CD4-positive, alpha-beta T cell treated with Interferon gamma for 1 hour (primary cell): ENCODE data around the gene SIPA1L3.

Experiments
- DNase-seq: peaks from one replicate; pipeline ENCODE4 v3.0.0-alpha.2; 2020

The SIPA1L3 gene

DNA sequence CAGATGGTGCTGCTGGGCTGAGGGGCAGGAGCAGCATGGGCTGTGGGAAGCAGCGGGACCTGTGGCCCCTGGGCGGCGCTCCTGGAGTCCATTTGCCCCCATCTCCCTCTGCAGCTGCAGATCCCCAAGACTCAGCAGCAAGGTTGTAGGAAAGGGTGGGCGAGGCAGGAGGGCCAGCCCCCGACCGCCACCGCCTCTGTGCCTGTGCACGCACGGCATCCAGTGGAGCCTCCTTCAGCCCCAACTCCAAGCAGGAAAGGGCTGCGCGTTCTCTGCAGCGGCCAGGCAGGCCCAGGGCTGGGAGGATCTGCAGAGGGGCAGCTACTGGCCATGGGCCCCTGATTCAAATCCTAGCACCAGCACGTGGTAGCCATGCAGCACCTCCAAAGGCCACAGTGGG, 296.2 kb downstream of the SIPA1L3 start:
- DNase-seq = no peak

DNA sequence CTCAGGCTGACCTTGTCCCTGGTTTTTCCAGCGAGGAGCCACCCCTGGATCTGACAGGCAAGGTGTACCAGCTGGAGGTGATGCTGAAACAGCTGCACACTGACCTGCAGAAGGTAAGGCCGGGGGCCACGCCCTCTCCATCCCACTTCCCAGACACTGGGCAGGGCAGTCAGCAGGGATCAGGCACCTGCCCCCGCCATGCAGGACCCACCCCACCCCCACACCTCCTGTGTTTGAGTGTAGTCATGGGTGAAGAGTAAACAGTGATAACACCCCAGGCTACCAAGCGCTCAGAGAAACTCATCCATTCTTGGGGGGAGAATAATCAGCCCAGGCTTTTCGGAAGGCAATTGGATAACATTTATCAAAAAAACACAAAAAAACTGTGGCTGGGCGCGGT, 297.1 kb downstream of the SIPA1L3 start:
- no peak for DNase-seq

DNA sequence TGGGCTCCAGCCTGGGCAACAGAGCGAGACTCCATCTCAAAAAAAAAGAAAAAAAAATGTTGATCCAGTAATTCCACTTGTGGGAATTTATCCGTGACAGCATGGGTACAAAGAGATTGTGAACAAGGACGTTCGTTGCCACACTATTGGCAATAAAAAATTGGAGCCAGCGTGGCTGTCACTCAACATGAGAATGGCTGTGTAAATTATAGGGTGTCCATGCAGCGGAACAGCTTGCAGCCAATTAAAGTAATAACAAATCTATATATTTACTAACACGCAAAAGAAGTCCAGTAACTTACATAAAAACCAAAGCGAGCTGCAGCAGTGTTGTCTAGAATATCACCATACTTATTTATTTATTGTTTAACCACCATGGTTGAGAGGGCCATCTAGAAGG, 297.7 kb downstream of the SIPA1L3 start:
- DNase-seq = no peak

DNA sequence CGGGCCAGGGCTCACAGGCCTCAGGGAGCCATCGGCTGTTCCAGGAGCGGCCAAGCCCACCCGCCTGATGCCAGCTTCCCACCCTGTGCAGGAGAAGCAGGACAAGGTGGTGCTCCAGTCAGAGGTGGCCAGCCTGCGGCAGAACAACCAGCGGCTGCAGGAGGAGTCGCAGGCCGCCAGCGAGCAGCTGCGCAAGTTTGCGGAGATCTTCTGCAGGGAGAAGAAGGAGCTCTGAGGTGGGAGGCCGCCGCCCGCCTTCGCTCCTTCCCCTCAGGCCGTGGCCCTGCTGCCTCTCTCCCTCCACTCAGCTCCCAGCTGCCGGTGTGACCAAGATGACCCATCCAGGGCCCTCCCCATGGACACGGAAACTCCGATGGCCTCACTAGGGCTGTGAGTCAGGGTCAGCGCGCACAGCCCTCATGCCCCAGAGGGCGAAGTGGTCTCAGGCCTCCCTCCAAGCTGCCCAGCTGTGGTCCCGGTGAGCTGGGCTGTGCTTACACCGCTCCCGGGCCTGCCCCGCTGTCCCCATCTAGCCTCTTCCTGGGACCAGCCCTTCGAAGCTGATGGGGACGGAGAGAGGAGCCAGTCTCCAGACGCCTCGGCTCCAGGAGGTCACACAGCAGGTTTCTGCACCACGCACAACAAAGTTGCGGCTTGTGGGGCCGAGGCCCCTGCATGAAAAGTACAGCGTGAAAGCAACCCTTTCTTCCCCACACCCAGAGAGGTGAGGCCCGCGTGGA, 299.2 kb downstream of the SIPA1L3 start:
- DNase-seq = no peak

DNA sequence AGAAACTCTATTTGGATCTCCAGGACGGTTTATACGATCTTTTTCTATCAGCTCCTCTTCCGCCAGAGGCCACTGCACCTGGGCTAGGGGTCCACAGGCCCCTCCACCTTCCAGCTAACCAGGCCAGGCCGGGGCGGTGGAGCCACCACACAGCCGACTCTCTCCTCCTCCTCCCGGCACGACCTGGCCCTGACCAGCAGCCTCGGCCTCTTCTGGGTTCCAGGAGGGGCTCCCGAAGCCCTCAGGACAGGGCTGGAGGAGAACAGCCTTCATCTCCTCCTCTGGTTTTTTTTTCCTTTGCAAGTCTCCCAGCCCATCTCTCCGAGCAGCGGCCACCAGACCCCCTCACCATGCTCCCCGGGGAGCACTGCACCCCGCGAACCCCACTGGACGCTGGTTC, 299.9 kb downstream of the SIPA1L3 start:
- no peak for DNase-seq

DNA sequence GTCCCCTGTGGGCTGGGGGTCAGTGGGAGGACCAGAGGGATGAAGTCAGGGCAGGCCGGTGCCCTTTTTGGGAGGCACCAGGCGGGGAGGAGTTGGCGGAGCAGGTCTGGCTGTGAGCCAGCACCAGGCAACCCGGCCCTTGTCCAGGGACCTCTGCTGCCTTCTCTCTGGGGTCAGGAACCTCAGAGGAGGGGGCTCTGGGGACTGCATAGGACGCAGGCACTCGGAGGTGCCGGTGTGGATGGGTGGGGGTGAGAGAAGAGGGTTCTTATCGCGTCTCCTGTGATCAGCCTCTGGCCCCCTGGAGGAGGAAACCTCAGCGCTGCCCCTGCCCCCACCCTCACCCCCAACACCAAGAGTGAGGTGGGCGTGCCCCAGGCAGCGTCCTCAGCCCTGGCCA, 300.5 kb downstream of the SIPA1L3 start:
- DNase-seq = no peak

DNA sequence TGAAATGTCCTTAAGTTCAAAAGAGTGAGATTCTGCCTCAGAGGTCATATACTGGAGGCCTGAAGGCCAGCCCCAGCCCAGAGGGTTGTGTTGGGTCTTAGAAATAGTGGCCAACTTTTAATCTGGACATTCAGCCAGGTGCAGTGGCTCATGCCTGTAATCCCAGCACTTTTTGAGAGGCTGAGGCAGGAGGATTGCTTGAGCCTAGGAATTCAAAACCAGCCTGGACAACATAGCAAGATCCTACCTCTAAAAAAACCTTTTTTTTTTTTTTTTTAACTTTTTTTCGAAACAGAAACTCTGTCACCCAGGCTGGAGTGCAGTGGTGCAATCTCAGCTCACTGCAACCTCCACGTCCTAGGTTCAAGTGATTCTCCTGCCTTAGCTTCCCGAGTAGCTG, 301.6 kb downstream of the SIPA1L3 start:
- DNase-seq = no peak

DNA sequence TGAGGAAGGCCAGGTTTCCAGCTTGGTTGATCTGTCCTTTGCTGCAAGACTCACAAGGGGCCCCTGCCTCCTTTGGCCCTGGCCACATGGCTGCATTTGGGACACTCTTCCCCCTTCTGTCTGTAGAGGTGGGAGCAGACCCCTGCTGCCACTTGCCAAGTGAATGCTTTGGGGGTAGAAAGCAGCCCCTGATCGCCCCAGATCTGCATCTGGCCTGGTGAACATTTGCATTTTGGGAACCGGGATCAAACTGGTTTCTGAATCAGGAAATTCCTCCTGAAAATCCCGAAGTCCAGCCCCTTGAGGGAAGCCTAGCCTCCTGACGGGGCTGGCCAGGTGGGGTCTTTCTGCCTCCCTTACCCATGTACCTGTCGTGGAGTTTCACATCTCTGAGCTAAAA, 302.1 kb downstream of the SIPA1L3 start:
- DNase-seq = no peak

DNA sequence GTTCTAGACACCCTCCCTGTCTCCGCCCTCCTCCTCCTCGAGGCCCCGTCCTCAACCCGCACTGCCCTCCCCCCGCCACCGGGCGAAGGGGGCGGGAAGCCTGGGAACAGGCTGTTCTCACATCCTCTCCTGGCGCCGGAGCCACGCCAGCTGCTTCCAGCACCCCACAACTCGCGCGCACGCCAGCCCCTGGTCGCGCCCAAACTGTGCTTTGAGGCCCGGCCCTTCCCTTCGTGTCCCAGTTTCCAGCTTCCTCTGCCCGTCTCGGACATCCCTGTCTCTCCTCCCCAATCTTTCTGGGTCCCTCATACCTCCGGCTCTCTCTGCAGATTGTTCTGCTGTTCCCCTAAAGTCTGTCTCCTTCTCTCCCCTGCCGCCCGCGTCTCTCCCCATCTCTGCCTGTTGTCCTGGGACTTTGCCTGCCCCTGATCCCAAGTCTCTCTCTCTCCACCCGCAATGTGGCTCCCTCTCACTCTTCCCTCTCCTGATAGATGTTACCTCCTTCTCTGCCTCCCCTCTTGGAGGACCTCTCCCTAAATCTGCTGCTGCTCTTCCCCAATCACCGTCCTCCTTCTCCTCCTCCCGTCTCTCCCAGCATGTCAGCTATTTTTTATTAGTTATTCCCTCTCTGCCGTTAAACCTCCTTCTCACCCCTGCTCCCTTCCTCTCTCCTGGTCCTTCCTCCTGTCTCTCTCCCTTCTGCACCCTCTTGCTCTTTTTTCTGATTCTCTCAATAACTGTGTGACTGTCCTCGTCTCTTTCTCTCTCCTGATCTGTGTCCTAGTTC, 302.9 kb downstream of the SIPA1L3 start:
- DNase-seq = no peak

DNA sequence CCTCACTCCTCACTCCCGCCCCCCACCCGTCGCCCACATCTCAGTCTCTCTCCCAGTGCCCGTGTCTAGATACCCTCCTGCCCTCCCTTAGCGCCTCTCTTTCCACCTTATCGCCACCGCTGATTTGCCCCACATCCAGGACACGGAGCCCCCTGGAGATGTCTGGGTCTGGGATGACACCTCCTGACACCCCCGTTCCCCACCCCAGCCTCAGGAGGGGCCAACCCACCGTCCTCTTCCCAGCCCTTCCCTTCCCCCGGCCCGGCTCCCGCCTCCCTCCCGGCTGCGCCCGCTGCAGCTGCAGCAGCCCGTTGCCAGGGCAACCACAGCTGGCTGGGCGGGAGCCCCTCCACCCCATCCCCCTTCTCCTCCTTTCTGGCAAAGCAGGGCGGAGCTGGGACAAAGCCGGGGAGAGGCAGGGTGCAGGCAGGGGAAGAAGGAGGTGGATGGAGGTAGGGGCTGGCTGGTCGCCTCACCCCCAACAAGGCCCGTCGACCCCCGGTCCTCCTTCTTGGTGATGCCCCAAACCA, 303.5 kb downstream of the SIPA1L3 start:
- DNase-seq = no peak

DNA sequence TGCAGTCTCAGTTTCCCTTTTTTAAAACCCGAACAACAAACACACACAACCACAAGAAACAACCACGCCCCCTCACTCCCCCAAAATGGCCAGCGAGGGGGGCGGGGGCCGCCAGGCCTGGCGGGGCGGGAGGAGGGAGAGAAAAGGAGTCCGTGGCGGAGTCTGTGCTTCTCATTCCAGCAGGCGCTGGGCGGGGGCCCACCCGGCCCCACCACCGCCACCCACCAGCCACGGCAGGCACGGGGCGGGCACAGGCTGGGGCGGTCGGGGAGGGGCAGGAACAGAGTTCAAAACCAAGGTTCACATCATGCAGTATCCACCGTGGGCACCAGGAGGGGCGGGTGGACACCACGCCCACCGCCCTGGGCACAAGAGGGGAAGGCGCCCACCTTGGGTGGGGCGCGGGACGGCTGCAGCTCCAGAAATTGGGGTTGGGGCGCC, 304.2 kb downstream of the SIPA1L3 start:
- no peak for DNase-seq

DNA sequence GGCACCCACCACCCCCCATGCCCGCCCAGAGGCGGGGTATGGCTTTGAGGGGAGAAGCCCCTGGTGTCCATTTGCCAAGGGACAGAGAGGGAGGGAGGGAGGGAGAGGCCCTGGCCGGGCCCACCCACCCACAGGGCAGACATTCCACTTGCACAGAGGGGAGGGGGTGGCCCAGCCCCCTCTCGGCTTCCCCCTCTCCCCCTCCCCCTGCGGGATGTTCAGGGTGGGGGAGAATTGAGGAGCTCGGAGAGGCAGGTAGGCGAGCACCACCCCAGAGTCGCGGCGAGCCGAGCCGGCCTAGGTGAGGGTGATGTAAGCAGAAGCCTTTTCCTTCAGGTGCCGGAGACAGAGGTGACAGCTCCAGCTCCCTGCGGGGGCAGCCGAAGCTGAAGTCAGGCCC, 304.8 kb downstream of the SIPA1L3 start:
- no peak for DNase-seq

DNA sequence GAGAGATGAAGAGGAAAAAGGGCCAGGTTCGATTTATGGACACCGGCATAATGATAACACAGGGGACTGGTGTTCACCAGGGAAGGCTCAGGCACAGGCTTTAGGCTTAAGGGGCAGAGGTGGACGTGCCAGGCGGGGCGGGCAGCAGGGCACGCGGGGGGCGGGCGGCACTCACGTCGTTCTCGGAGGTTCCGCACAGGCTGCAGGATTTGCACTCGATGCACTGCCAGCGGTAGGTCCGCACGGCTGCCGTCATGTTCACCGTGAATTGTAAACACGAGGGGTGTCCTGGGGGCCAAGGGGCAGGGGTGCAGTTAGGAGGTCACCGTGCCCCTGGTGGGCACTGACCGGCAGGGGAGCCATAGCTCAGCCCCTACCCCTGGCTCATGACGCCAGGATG, 306.5 kb downstream of the SIPA1L3 start:
- DNase-seq = no peak

DNA sequence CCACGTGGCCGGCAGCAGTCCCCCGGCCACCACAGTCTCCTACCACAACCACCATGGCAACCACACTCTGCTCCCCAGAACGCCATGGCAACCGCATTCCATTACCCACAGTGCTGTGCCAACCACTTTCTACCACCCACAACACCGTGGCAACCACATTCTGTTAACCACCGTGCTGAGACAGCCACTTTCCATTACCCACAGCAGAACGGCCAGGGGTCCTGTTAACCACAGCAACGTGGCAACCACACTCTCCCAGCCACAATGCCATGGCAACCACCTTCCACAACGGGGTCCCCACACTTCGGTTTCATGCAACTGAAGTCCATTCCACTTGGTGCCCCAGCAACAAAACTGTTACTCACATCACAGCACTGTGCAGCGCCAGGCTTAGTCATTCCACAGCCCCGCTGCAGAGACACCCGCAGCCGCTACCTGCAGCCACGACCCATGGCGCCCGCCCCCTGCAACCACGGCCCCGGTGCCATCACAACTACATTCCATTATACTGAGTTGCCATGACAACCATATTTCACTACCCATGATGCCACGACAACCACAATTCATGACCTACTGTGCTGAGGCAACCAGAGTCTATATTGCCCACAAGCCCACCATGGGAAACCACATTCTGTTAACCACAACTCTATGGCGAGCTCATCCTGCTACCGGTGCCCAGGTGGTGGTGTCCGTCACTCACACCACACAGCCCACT, 307.1 kb downstream of the SIPA1L3 start:
- DNase-seq = peak; percentile 57

DNA sequence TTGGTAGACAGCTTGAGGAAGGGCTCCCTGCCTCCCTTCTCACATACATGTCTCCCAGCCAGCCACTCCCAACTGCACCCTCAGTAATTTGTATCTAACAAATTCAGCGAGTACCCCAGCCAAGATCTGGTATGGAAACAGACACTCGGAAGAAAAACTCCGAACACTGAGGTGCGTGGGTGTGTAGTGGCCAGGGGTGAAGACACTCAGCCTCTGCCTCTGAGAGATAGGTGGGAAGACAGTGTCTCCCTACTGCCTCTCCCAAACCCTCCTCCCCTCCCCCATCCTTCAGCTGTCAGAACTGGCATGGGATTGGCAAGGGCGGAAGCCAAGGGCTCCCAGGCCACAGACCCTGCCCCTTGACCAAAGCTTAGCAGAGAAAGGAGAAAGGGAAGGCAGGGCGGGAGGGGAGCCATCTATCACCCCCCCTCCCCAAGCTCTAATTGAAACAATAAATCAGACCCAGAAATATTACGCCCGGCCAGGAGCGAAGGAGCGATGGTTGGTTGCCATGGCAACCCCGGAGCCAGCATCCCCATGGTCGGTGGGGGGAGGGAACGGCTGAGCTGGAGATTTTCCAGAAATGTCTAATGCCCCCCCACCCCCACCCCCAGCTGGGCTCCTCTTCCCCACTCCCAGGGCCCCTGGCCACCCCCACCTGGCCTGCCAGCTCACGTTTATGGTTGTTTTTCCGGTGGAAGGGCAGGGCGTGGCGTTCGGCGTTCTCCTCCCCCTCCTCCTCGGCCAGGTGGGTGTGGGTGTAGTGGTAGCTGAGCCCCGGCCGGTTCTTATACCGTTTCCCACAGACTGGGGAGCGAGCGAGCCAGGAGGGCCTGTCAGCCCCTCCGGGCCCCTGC, 310.0 kb downstream of the SIPA1L3 start:
- DNase-seq = no peak

DNA sequence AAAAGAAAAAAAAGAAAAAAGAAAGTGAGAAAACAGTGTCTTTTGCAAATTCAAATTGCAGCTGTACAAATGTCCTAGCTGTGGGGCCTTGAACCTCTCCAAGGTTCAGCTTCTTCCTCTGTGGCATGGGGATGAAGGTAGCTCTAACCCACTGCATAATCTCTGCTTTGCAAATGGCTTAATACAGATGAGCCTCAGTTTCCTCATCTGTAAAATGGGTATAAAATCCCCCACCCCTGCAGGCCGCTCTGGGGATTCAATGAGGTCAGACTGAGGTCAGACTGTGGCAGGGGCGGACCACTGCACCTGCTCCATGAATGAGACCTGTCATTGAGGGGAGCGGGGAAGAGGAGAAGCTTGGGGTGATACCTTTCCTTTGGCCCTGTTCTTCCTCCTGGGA, 311.2 kb downstream of the SIPA1L3 start:
- DNase-seq = no peak

DNA sequence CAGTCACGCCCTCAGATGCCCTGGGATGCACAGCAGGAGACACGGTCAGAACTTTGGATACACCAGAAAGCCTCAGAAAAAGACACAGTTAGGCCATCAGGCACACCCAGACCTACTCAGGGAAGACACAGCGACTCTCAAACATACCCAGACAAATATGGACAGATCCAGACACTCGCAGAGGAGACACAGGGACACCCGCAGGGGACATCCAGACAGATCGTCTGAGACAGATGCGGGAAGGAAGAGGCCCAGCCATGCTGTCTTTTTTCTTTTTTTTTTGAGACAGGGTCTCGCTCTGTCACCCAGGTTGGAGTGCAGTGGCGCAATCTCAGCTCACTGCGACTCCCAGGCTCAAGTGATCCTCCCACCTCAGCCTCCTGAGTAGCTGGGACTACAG, 312.2 kb downstream of the SIPA1L3 start:
- no peak for DNase-seq

DNA sequence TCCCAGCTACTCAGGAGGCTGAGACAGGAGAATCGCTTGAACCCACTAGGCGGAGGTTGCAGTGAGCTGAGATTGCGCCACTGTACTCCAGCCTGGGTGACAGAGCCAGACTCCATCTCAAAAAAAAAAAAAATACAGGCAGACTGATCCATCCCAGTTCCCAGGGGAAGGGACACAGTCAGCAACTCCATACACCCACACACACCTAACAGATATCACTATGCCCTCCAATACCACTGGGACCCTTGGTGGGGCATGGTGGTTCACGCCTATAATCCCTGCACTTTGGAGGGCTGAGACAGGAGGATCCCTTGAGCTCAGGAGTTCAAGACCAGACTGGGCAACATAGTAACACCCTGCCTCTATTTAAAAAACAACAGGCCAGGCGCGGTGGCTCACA, 314.4 kb downstream of the SIPA1L3 start:
- no peak for DNase-seq

DNA sequence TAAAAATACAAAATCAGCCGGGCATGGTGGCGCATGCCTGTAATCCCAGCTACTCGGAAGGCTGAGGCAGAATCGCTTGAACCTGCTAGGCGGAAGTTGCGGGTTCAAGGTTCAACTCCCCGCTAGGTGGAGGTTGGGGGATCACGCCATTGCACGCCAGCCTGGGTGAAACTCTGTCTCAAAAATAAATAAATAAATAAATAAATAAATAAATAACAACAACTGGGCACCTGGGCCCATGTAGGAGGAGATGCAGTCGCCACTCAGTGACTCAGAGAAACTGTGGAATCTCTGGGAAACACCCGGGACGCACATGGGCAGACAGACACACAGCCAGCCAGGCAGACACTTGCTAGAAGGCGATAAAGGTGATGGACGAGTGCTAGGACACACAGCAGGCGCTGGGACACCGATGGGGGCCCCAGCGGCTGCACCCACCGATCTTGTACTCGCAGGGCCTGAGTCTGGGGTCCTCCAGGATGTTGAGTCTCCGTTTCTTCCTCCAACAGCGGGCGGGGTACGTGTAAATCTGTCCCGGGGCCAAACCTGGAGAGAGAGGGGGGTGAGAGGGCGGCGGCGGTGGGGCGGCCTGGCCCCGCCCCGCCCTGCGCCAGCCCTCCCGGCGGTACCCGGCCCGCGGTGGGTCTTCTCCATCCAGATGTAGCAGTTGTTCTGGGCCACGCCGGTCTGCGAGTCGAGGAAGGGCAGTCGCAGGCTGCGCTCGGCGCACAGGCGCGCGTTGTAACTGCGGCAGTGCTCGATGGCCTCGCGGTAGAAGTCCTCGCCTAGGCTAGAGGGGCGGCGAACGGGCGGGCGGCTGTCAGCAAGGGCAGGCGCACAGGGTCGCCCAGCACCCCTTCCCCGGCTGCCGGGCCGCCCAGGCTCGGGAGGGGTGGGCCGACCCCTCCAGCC, 315.2 kb downstream of the SIPA1L3 start:
- DNase-seq = no peak

DNA sequence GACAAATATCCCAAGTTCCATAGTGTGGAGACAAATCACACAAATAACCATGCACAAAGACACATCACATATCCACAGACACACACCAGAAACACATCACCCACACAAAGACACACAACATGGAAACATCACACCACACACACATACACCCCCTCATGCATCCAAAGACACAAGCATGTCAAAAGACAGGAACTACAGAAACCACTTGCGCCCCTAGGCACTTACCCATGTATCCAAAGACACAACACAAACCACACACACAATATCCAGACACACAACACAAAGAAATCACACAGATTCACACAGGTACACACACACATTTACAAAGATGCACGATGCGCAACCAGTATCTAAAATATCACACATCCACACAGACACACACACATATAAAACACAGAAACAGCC, 316.1 kb downstream of the SIPA1L3 start:
- DNase-seq = no peak

DNA sequence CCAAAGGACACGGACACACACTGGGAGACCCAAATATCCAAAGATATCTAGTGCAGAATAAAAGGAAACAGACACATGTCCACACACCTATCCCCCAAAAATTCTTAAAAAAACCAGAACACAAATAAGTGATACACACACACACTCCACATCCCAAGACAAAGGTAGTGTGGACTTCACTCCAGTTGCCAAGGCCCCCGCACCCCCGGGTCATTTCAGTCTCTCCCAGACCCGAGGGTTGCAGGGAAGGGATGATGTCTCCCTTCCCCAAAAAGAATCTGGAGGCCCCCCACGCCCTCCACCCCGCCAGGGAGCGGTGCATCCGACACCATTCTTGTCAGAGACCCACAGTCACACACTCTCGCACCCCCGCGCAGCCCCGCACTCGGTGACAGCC, 316.6 kb downstream of the SIPA1L3 start:
- DNase-seq = no peak
